Hepatocyte (in vitro differentiated cells): ENCODE results near the gene PACSIN2.

Experiments
- CTCF ChIP-seq: fragments of 200-600 bp; sonication (generic); IDR thresholded peaks from 2 replicates; pipeline ENCODE4 v1.5.1; 2016; ENCODE audit warnings: antibody characterized with exemption, mild to moderate bottlenecking; ENCODE audit not compliant: poor library complexity
- EZH2 ChIP-seq: fragments of 200-600 bp; sonication (generic); IDR thresholded peaks from 2 replicates; pipeline ENCODE4 v1.6.1; 2016; ENCODE audit warnings: antibody characterized with exemption, mild to moderate bottlenecking, borderline replicate concordance

- TF ChIP-seq CTCF: no peak
- no peak for TF ChIP-seq EZH2
Measured at GRCh38 chr22:42996646-42997365, 18.1 kb downstream of the PACSIN2 start.
